ENCODE measurements around the gene RSPH9.

RSPH9 gene

GRCh38 chr6:43677759-43678158 lies 32.9 kb downstream of the RSPH9 start:
- peaks cover 5% of the 10 kb centered on the region for H3K4me1 Mint-ChIP-seq (ENCODE audit: low read depth)

DNA sequence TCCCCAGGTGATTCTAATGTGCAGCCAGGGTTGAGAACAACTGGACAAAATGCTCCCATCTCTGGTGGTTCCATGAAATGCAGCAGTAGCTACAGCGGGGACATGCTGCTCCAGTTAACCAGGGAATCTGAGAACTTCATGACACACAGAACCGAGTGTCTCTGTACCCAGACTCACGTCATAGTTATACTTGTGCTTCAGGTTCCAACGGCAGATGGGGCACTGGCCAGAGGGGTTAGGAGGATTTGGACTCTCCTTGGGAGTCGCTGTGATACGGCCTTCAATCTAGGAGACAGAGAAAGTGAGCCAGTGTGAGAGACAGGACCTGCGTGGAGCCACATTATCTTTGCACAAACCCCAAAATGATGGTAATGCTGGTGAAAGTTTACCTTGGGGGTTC lies 33.5 kb downstream of the RSPH9 start:
- H3K27me3 Mint-ChIP-seq: no peaks in the 10 kb centered on the region
- intact Hi-C loops (cut with micrococcal nuclease): no loop called here
- H3K4me1 Mint-ChIP-seq (ENCODE audit: low read depth): peaks cover 11% of the 10 kb centered on the region
- no peak overlapping the region for H3K4me3 Mint-ChIP-seq
- H3K27ac Mint-ChIP-seq: no peak overlapping the region
- H3K36me3 Mint-ChIP-seq (ENCODE audit: low read depth): peaks cover 99% of the 10 kb centered on the region
- no peaks in the 10 kb centered on the region for H3K9me3 Mint-ChIP-seq

More at GRCh38 chr6:43677759-43678158, 32.9 kb downstream of the RSPH9 start:
- no peak overlapping the region for H3K4me3 Mint-ChIP-seq
- no peak overlapping the region for H3K27ac Mint-ChIP-seq
- peaks cover 99% of the 10 kb centered on the region for H3K36me3 Mint-ChIP-seq (ENCODE audit: low read depth)
- no peaks in the 10 kb centered on the region for H3K9me3 Mint-ChIP-seq
- intact Hi-C loops (cut with micrococcal nuclease): no loop called here
- no peaks in the 10 kb centered on the region for H3K27me3 Mint-ChIP-seq

DNA sequence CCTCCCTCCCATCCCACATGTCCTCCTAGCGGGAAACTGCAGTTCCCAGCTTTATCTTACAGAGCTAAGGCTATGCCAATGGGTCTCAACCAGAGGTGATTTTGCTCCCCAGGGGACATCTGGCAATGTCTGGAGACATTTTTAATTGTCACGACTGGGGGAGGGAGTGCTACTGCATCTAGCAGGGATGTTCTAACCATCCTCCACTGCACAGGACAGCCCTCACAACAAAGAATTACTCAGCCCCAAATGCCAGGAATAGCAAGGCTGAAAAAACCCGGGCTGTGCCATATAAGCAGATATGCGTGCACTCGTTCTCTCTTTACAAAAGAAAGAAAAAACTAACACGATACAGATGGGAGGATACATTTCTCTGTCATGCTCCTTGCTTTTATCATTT lies 34.2 kb downstream of the RSPH9 start:
- Mint-ChIP-seq H3K9me3 (no peaks in the 10 kb centered on the region), H3K27me3 (no peaks in the 10 kb centered on the region), H3K27ac (no peak overlapping the region), H3K36me3 (ENCODE audit: low read depth) (peaks cover 92% of the 10 kb centered on the region), H3K4me1 (ENCODE audit: low read depth) (peaks cover 17% of the 10 kb centered on the region), H3K4me3 (no peak overlapping the region)
- intact Hi-C loops (cut with micrococcal nuclease): no loop called here

- Mint-ChIP-seq H3K27me3 (no peaks in the 10 kb centered on the region), H3K4me1 (ENCODE audit: low read depth) (peaks cover 31% of the 10 kb centered on the region), H3K4me3 (no peak overlapping the region), H3K27ac (no peak overlapping the region), H3K9me3 (no peaks in the 10 kb centered on the region), H3K36me3 (ENCODE audit: low read depth) (peaks cover 77% of the 10 kb centered on the region)
- intact Hi-C loops (cut with micrococcal nuclease): no loop called here
Measured at GRCh38 chr6:43680308-43681200, 35.7 kb downstream of the RSPH9 start.

GRCh38 chr6:43681303-43681702 lies 36.5 kb downstream of the RSPH9 start:
- no peaks in the 10 kb centered on the region for H3K9me3 Mint-ChIP-seq
- H3K27me3 Mint-ChIP-seq: no peaks in the 10 kb centered on the region
- no peak overlapping the region for H3K27ac Mint-ChIP-seq
- peaks cover 70% of the 10 kb centered on the region for H3K36me3 Mint-ChIP-seq (ENCODE audit: low read depth)
- peaks cover 35% of the 10 kb centered on the region for H3K4me1 Mint-ChIP-seq (ENCODE audit: low read depth)
- H3K4me3 Mint-ChIP-seq: no peak overlapping the region
- intact Hi-C loops (cut with micrococcal nuclease): no loop called here

GRCh38 chr6:43682724-43683429 lies 38.0 kb downstream of the RSPH9 start:
- peaks cover 45% of the 10 kb centered on the region for H3K4me1 Mint-ChIP-seq (ENCODE audit: low read depth)
- no peak overlapping the region for H3K27ac Mint-ChIP-seq
- H3K9me3 Mint-ChIP-seq: no peaks in the 10 kb centered on the region
- H3K4me3 Mint-ChIP-seq: no peak overlapping the region
- intact Hi-C loops (cut with micrococcal nuclease): no loop called here
- no peaks in the 10 kb centered on the region for H3K27me3 Mint-ChIP-seq
- peaks cover 63% of the 10 kb centered on the region for H3K36me3 Mint-ChIP-seq (ENCODE audit: low read depth)

DNA sequence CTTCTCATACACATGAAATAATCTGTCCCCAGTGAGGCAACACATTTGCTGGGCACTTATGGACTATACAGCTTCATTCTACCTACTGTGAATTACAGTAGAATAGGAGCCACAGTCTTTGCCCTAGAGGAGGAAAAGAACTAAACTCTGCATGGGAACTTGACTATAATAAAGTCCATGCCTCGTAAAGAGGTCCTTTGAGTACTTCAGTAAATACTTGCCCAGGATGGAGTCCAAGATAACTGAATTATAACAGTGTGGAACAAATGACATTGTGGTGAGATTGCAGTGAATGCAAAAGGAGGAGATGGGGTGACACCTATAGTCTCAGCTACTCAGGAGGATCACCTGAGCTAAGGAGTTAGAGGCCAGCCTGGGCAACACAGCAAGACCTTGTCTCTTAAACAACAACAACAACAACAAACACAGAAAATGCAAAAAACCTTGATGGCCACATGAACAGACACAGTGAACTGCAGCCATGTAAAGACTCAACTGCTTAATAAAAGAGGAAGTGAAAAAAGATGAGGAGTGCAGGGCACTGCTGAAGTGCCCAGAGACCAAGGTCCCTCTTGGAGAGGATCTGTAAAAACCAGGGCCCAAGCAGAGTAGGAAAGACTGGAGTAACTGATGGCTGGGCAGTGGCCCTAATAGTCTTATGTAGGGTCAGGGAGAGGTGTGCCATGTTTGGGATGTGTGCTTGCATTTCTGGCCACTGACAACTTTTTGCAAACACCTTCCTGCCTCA lies 39.0 kb downstream of the RSPH9 start:
- no peaks in the 10 kb centered on the region for H3K9me3 Mint-ChIP-seq
- H3K27me3 Mint-ChIP-seq: peaks cover 3% of the 10 kb centered on the region
- intact Hi-C loops (cut with micrococcal nuclease): no loop called here
- peaks cover 51% of the 10 kb centered on the region for H3K4me1 Mint-ChIP-seq (ENCODE audit: low read depth)
- H3K4me3 Mint-ChIP-seq: no peak overlapping the region
- no peak overlapping the region for H3K27ac Mint-ChIP-seq
- peaks cover 53% of the 10 kb centered on the region for H3K36me3 Mint-ChIP-seq (ENCODE audit: low read depth)

GRCh38 chr6:43687079-43687436 lies 42.2 kb downstream of the RSPH9 start:
- Mint-ChIP-seq H3K9me3 (no peaks in the 10 kb centered on the region), H3K4me3 (peak overlapping the region; percentile 91), H3K27ac (peak overlapping the region; percentile 93), H3K36me3 (ENCODE audit: low read depth) (peaks cover 21% of the 10 kb centered on the region), H3K4me1 (ENCODE audit: low read depth) (peaks cover 51% of the 10 kb centered on the region), H3K27me3 (peaks cover 16% of the 10 kb centered on the region)
- intact Hi-C loops (cut with micrococcal nuclease): no loop called here

DNA sequence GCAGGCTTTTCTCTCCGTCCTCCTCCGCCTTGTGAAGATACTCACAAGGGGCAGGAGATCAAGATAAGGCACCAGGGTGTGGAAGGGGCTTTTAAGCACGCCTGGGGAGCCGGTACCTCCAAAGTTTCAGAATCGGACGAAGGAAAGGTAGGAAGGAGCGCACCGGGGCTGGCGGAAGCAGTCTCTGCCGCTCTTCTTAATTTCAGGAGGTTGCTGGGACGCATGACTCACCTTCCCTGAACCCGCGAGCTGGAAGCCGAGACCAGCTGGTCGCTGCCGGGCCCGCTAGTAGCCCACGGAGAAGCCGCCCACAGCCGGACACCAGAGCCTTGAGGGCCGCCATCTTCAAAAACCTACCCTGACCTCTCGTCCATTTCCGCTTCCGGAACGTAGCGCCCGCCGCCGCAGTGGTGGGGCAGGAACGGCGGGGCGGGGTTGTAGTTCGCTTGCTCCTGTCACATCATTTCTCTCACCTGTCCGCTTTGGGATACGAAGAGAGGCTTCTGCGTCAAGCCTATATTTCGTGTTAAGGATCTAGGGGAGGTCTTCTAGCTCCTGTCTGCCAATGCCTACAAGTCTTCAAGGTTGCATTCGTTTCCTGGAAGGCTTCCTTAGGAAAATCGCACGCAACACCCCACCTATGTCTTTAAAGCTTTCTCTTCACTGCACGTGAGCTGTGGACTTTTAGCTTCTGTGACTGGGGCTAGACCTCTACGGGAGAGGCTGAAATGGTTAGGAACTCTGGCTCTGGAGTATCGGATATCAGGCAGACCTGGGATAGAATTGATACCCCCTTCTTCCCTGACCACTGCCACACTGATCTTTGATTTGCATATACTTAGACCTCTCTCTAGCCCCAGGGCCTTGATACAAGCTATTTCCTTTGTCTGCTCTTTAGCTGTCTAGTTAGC lies 42.9 kb downstream of the RSPH9 start, which contains the start of gene MRPS18A:
MRPS18A (minus strand) TSS at position 355 of the 911 bp plus-strand sequence; CDS start at position 343, 12 bp downstream.
- Mint-ChIP-seq H3K27me3 (peaks cover 23% of the 10 kb centered on the region), H3K4me1 (ENCODE audit: low read depth) (peaks cover 47% of the 10 kb centered on the region), H3K9me3 (no peaks in the 10 kb centered on the region), H3K27ac (peak within 1 kb of the TSS; percentile 93), H3K36me3 (ENCODE audit: low read depth) (peaks cover 15% of the 10 kb centered on the region), H3K4me3 (peak within 1 kb of the TSS; percentile 91)
- intact Hi-C loops (cut with micrococcal nuclease): no loop called here

- H3K36me3 Mint-ChIP-seq (ENCODE audit: low read depth): peaks cover 8% of the 10 kb centered on the region
- H3K4me1 Mint-ChIP-seq (ENCODE audit: low read depth): peaks cover 30% of the 10 kb centered on the region
- peaks cover 37% of the 10 kb centered on the region for H3K27me3 Mint-ChIP-seq
- H3K9me3 Mint-ChIP-seq: no peaks in the 10 kb centered on the region
- intact Hi-C loops (cut with micrococcal nuclease): no loop called here
- H3K27ac Mint-ChIP-seq: peak overlapping the region; percentile 3
- H3K4me3 Mint-ChIP-seq: no peak overlapping the region
Measured at GRCh38 chr6:43689421-43689820, 44.6 kb downstream of the RSPH9 start.

DNA sequence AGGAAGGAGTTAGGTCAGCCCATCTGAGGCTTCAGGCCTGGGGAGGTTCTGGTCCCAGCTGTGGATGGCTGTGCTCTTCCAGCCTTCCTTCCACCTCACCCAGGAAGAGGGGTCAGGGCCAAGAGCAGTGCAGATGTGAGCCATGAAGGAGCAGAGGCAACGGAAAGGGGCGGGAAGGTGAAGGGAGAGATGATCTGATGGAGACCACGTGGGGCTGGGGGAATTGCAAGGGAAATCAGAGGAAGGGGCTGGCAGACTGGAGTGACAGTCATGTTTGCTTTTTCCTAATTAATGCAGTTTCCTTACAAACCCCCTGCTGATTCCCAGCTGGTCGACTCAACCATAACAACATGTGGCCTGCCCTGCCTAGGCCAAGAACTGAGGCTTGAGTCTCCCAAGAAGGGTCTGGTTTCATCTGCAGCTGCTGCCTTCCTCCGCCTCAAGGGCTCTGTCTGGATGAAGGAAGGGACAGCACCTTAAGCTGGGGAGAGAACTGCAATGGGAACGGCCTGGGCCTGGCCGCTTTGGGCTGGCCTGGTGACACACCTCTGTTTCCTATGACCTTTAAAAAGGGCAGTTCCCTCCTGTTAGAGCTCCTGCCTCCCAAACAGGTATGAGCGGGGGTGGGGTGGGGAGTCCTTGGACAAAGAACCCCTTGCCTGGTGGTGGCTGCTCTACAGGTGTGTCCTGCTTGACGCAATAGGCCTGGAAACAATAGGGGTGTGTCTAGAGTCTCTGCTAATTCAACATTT lies 50.6 kb downstream of the RSPH9 start:
- Mint-ChIP-seq H3K4me3 (no peak overlapping the region), H3K36me3 (ENCODE audit: low read depth) (no peaks in the 10 kb centered on the region), H3K4me1 (ENCODE audit: low read depth) (no peaks in the 10 kb centered on the region), H3K27ac (no peak overlapping the region), H3K9me3 (no peaks in the 10 kb centered on the region), H3K27me3 (peaks cover 64% of the 10 kb centered on the region)
- intact Hi-C loops (cut with micrococcal nuclease): no loop called here

DNA sequence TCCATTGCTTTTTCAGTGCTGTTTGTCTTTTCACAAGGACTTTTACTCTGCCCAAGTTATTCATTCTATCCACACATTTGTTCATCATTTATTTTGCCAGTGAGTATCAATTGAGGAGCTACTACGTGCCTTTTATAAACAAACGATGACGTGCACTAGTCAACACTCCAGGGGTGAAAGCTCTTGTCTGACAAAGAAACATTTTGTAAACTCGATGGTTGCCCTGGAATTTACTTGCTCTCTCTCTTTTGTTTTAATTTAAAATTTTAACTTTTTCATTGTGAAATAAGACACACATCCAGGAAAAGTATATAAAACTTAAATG lies 51.1 kb downstream of the RSPH9 start:
- no peaks in the 10 kb centered on the region for H3K9me3 Mint-ChIP-seq

GRCh38 chr6:43697421-43697820 lies 52.6 kb downstream of the RSPH9 start:
- intact Hi-C loops (cut with micrococcal nuclease): no loop called here
- H3K27ac Mint-ChIP-seq: no peak overlapping the region
- H3K36me3 Mint-ChIP-seq (ENCODE audit: low read depth): no peaks in the 10 kb centered on the region
- peaks cover 15% of the 10 kb centered on the region for H3K4me1 Mint-ChIP-seq (ENCODE audit: low read depth)
- H3K9me3 Mint-ChIP-seq: no peaks in the 10 kb centered on the region
- no peak overlapping the region for H3K4me3 Mint-ChIP-seq
- H3K27me3 Mint-ChIP-seq: peaks cover 76% of the 10 kb centered on the region

More for the DNA sequence above, 51.1 kb downstream of the RSPH9 start:
- intact Hi-C loops (cut with micrococcal nuclease): no loop called here
- H3K27me3 Mint-ChIP-seq: peaks cover 68% of the 10 kb centered on the region
- no peaks in the 10 kb centered on the region for H3K36me3 Mint-ChIP-seq (ENCODE audit: low read depth)
- H3K4me1 Mint-ChIP-seq (ENCODE audit: low read depth): peaks cover 4% of the 10 kb centered on the region
- H3K4me3 Mint-ChIP-seq: no peak overlapping the region
- no peak overlapping the region for H3K27ac Mint-ChIP-seq
